Islet of Langerhans (tissue), 1 donor: Measurements from ENCODE around the gene NRG3.

Experiments
- FAIRE-seq: peaks from one replicate; lab custom pipeline; 2011; peaks lifted over from hg19 to GRCh38; lab: Jason Lieb, UNC

Gene NRG3

GRCh38 chr10:82221056-82221455 is 346.1 kb downstream of the NRG3 start:
- no peak for FAIRE-seq

GRCh38 chr10:82221601-82222149 is 346.7 kb downstream of the NRG3 start:
- FAIRE-seq = no peak

GRCh38 chr10:82228701-82229100 is 353.7 kb downstream of the NRG3 start:
- no peak for FAIRE-seq

GRCh38 chr10:82234173-82234572 is 359.2 kb downstream of the NRG3 start:
- FAIRE-seq = no peak

- FAIRE-seq = no peak
Observed at GRCh38 chr10:82236084-82236731, 361.2 kb downstream of the NRG3 start.

GRCh38 chr10:82238291-82238690 is 363.3 kb downstream of the NRG3 start:
- FAIRE-seq = no peak

- FAIRE-seq = no peak
Observed at GRCh38 chr10:82240408-82240807, 365.4 kb downstream of the NRG3 start.

- no peak for FAIRE-seq
Observed at GRCh38 chr10:82242778-82243177, 367.8 kb downstream of the NRG3 start.

GRCh38 chr10:82245157-82245556 is 370.2 kb downstream of the NRG3 start:
- no peak for FAIRE-seq

- FAIRE-seq = no peak
Observed at GRCh38 chr10:82245906-82246560, 371.0 kb downstream of the NRG3 start.

- no peak for FAIRE-seq
Observed at GRCh38 chr10:82249141-82249540, 374.1 kb downstream of the NRG3 start.

GRCh38 chr10:82251222-82251906 is 376.4 kb downstream of the NRG3 start:
- FAIRE-seq = no peak

- peak; percentile 99 for FAIRE-seq
Observed at GRCh38 chr10:82252081-82252480, 377.1 kb downstream of the NRG3 start.

GRCh38 chr10:82254237-82254636 is 379.2 kb downstream of the NRG3 start:
- no peak for FAIRE-seq

- FAIRE-seq = no peak
Observed at GRCh38 chr10:82256275-82256674, 381.3 kb downstream of the NRG3 start.

- no peak for FAIRE-seq
Observed at GRCh38 chr10:82266438-82266837, 391.4 kb downstream of the NRG3 start.

- no peak for FAIRE-seq
Observed at GRCh38 chr10:82267014-82267413, 392.0 kb downstream of the NRG3 start.

GRCh38 chr10:82267465-82267864 is 392.5 kb downstream of the NRG3 start:
- peak; percentile 56 for FAIRE-seq

- FAIRE-seq = no peak
Observed at GRCh38 chr10:82267960-82268359, 393.0 kb downstream of the NRG3 start.

GRCh38 chr10:82277591-82277990 is 402.6 kb downstream of the NRG3 start:
- FAIRE-seq = no peak

GRCh38 chr10:82278401-82279182 is 403.6 kb downstream of the NRG3 start:
- FAIRE-seq = no peak

GRCh38 chr10:82282782-82283456 is 407.9 kb downstream of the NRG3 start:
- no peak for FAIRE-seq
